HG03103 (cell line): Measurements from ENCODE around the gene ABCG4.
"Not testable (repeated sequence)": the region's sequence is repeated elsewhere in the genome, so short reads cannot be mapped to it uniquely, and the experiment has no call there.

Experiments
- ATAC-seq: cut with Tn5 transposase; IDR thresholded peaks from one replicate; pipeline ENCODE4 v1.9.1; 2021; ENCODE audit warnings: low read depth; ENCODE audit not compliant: unreplicated experiment

ABCG4 gene

GRCh38 chr11:119180729-119181676, 32.2 kb downstream of the ABCG4 start:
- ATAC-seq, result no peak

GRCh38 chr11:119181677-119182412, 33.0 kb downstream of the ABCG4 start:
- ATAC-seq, result no peak

GRCh38 chr11:119184399-119184798, 35.5 kb downstream of the ABCG4 start:
- ATAC-seq, result not testable (repeated sequence)

- no peak for ATAC-seq
Measured at GRCh38 chr11:119185981-119186634, 37.3 kb downstream of the ABCG4 start.

GRCh38 chr11:119187123-119187892, 38.5 kb downstream of the ABCG4 start:
- no peak for ATAC-seq

- no peak for ATAC-seq
Measured at GRCh38 chr11:119188067-119188466, 39.2 kb downstream of the ABCG4 start.

- no peak for ATAC-seq
Measured at GRCh38 chr11:119188887-119189286, 40.0 kb downstream of the ABCG4 start.

- no peak for ATAC-seq
Measured at GRCh38 chr11:119189393-119189792, 40.5 kb downstream of the ABCG4 start.

- no peak for ATAC-seq
Measured at GRCh38 chr11:119190531-119190930, 41.7 kb downstream of the ABCG4 start.

- not testable (repeated sequence) for ATAC-seq
Measured at GRCh38 chr11:119191265-119191664, 42.4 kb downstream of the ABCG4 start.

GRCh38 chr11:119192111-119192510, 43.3 kb downstream of the ABCG4 start:
- ATAC-seq, result no peak

- no peak for ATAC-seq
Measured at GRCh38 chr11:119193001-119193400, 44.1 kb downstream of the ABCG4 start.

- no peak for ATAC-seq
Measured at GRCh38 chr11:119193626-119194025, 44.8 kb downstream of the ABCG4 start.

- no peak for ATAC-seq
Measured at GRCh38 chr11:119194811-119195440, 46.1 kb downstream of the ABCG4 start.

- ATAC-seq, result no peak
Measured at GRCh38 chr11:119195680-119196079, 46.8 kb downstream of the ABCG4 start.

- ATAC-seq, result no peak
Measured at GRCh38 chr11:119196833-119197483, 48.1 kb downstream of the ABCG4 start.

GRCh38 chr11:119198925-119199324, 50.1 kb downstream of the ABCG4 start:
- ATAC-seq, result no peak

- not testable (repeated sequence) for ATAC-seq
Measured at GRCh38 chr11:119201236-119201635, 52.4 kb downstream of the ABCG4 start.

- no peak for ATAC-seq
Measured at GRCh38 chr11:119202554-119202953, 53.7 kb downstream of the ABCG4 start.
